HG03045 (cell line): ENCODE measurements around the gene MAMLD1.
"Not testable (repeated sequence)": the region's sequence is repeated elsewhere in the genome, so short reads cannot be mapped to it uniquely, and the experiment has no call there.

Experiments
- ATAC-seq: cut with Tn5 transposase; IDR thresholded peaks from one replicate; pipeline ENCODE4 v1.9.1; 2021; ENCODE audit warnings: mild to moderate bottlenecking, moderate library complexity; ENCODE audit not compliant: unreplicated experiment

Gene MAMLD1

GRCh38 chrX:150362599-150363481, at the start of gene MAMLD1:
Gene MAMLD1 (plus strand): TSS chrX:150363317. CDS start chrX:150445517, 82,200 bp downstream.
- no peak for ATAC-seq

GRCh38 chrX:150313514-150313913, 49.6 kb upstream of the MAMLD1 start:
- ATAC-seq, result no peak

- ATAC-seq, result no peak
Measured at GRCh38 chrX:150314186-150314585, 48.9 kb upstream of the MAMLD1 start.

- ATAC-seq, result no peak
Measured at GRCh38 chrX:150316564-150316963, 46.6 kb upstream of the MAMLD1 start.

GRCh38 chrX:150323020-150323419, 40.1 kb upstream of the MAMLD1 start:
- no peak for ATAC-seq

GRCh38 chrX:150324035-150324728, 38.9 kb upstream of the MAMLD1 start:
- no peak for ATAC-seq

GRCh38 chrX:150324919-150325318, 38.2 kb upstream of the MAMLD1 start:
- no peak for ATAC-seq

GRCh38 chrX:150326541-150327247, 36.4 kb upstream of the MAMLD1 start:
- ATAC-seq, result no peak

GRCh38 chrX:150329282-150329681, 33.8 kb upstream of the MAMLD1 start:
- no peak for ATAC-seq

- no peak for ATAC-seq
Measured at GRCh38 chrX:150329868-150330267, 33.2 kb upstream of the MAMLD1 start.

GRCh38 chrX:150332023-150332422, 31.1 kb upstream of the MAMLD1 start:
- ATAC-seq, result no peak

- ATAC-seq, result no peak
Measured at GRCh38 chrX:150334100-150334499, 29.0 kb upstream of the MAMLD1 start.

- ATAC-seq, result no peak
Measured at GRCh38 chrX:150334981-150335380, 28.1 kb upstream of the MAMLD1 start.

GRCh38 chrX:150337026-150337425, 26.1 kb upstream of the MAMLD1 start:
- ATAC-seq, result no peak

- ATAC-seq, result no peak
Measured at GRCh38 chrX:150337536-150337935, 25.6 kb upstream of the MAMLD1 start.

- no peak for ATAC-seq
Measured at GRCh38 chrX:150338615-150339014, 24.5 kb upstream of the MAMLD1 start.

GRCh38 chrX:150339736-150340135, 23.4 kb upstream of the MAMLD1 start:
- no peak for ATAC-seq

GRCh38 chrX:150340326-150340725, 22.8 kb upstream of the MAMLD1 start:
- ATAC-seq, result not testable (repeated sequence)

GRCh38 chrX:150347471-150347870, 15.6 kb upstream of the MAMLD1 start:
- no peak for ATAC-seq

- no peak for ATAC-seq
Measured at GRCh38 chrX:150348365-150348764, 14.8 kb upstream of the MAMLD1 start.

- no peak for ATAC-seq
Measured at GRCh38 chrX:150352114-150352513, 11.0 kb upstream of the MAMLD1 start.
